Lung (tissue), 12 donors: ENCODE data around the gene ROPN1. TPM values are rescaled to one million over a fixed set of nuclear protein-coding genes. Genes with fewer than 3 reads are reported as not detected.

Experiments used
- ATAC-seq: fragments of 200-7000 bp; cut with Tn5 transposase; one replicate; pipeline ENCODE4 v1.9.1; 2020; ENCODE audit warnings: moderate number of reproducible peaks; ENCODE audit not compliant: insufficient read depth, low FRiP score
- DNase-seq, 3 donors: peaks; one replicate each; pipeline ENCODE4 v3.0.0-alpha.2; 2013 to 2017
- H3K27ac ChIP-seq, 2 donors: one replicate each; pipeline ENCODE4 v1.5.1; 2013; ENCODE audit warnings: mild to moderate bottlenecking in 2 of 2, moderate library complexity in 2 of 2, control low read depth in 1 of 2, inconsistent platforms in 1 of 2, low read depth in 1 of 2, low read length in 1 of 2
- H3K27me3 ChIP-seq, 3 donors: one replicate each; pipeline ENCODE4 v1.5.1; 2013; ENCODE audit warnings: low read length in 2 of 3; ENCODE audit not compliant: control insufficient read depth in 3 of 3, insufficient read depth in 3 of 3
- H3K36me3 ChIP-seq, 4 donors: one replicate each; pipeline ENCODE4 v1.5.1; 2013; ENCODE audit warnings: low read length in 4 of 4, mild to moderate bottlenecking in 1 of 4, moderate library complexity in 1 of 4; ENCODE audit not compliant: control insufficient read depth in 4 of 4, insufficient read depth in 4 of 4
- H3K4me1 ChIP-seq, 5 donors: one replicate each; pipeline ENCODE4 v1.5.1; 2013; ENCODE audit warnings: low read length in 5 of 5, mild to moderate bottlenecking in 2 of 5, moderate library complexity in 1 of 5; ENCODE audit not compliant: control insufficient read depth in 5 of 5, insufficient read depth in 5 of 5
- H3K4me3 ChIP-seq: one replicate; pipeline ENCODE4 v1.5.1; 2013; ENCODE audit warnings: mild to moderate bottlenecking, control low read depth, moderate library complexity
- H3K9ac ChIP-seq, 2 donors: one replicate each; pipeline ENCODE4 v1.5.1; 2013; ENCODE audit warnings: low read length in 2 of 2, control low read depth in 1 of 2; ENCODE audit not compliant: insufficient read depth in 1 of 2
- H3K9me3 ChIP-seq, 4 donors: one replicate each; pipeline ENCODE4 v1.5.1; 2013; ENCODE audit warnings: low read length in 3 of 4, mild to moderate bottlenecking in 1 of 4, moderate library complexity in 1 of 4; ENCODE audit not compliant: control insufficient read depth in 4 of 4, insufficient read depth in 3 of 4
- CTCF ChIP-seq: IDR thresholded peaks from 2 replicates; pipeline ENCODE4 v1.5.1; 2012; ENCODE audit warnings: mild to moderate bottlenecking; ENCODE audit errors: control extremely low read depth, extremely low read depth
- WGBS, 2 donors: extraction: QIAGEN DNeasy Blood & Tissue Kit; methylation state at CpG; one replicate each; pipeline ENCODE4 v1.1.7; 2013; 5-methylcytosine and 5-hydroxymethylcytosine counted together
- polyA plus RNA-seq, 2 donors: library from polyadenylated mRNA; stranded (reverse); fragments of 200-250 nt; gene quantifications; one replicate each; pipeline ENCODE4 v1.2.1, GENCODE V29; 2013
- total RNA-seq, 2 donors: library from RNA; depleted of rRNA in 1 of 2; stranded (reverse); fragments of >200 nt in 1 of 2; gene quantifications; one replicate each; pipeline ENCODE4 v1.2.1, GENCODE V29; 2014 to 2021
- donor health status: control.
- donor health status: control.
- donor health status: Bipolar disorder and iron deficiency.
- donor health status: healthy.
- donor health status: DM: yes; HTN: yes; CAD: no.

Gene ROPN1
- total and polyA plus RNA-seq, 4 donors = not detected

DNA sequence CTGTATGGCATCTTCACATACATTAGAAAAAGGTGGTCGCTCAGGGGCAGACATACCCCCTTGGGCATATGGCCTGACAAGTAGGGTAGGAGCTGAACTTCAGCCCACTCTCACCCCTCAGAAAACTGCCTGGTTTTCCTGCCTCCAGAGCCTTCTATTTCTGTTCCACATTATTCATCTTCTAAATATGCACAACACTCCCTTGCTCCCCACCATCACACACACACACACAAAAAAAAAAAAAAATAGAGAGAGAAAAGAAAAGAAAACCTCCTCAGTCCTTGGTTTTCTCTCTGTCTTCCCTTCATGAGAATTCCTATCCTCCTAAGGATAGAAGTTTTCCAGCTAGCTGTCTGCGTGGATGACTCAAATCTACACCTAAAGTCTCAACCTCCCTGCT is 5.6 kb upstream of the ROPN1 start:
- H3K4me3 ChIP-seq = no peak overlapping the region
- H3K27me3 ChIP-seq = no peaks in the 10 kb centered on the region
- H3K9me3 ChIP-seq = peaks cover 0 to 6% (median 0%) of the 10 kb centered on the region in 4 donors
- H3K9ac ChIP-seq = no peak overlapping the region
- H3K4me1 ChIP-seq = no peaks in the 10 kb centered on the region
- 89 to 100% methylated on average over 2 of the region's 2 CpGs for WGBS, 2 donors
- no peak for TF ChIP-seq CTCF
- H3K27ac ChIP-seq = no peak overlapping the region
- ATAC-seq (no peak), DNase-seq (no peak)
- H3K36me3 ChIP-seq = no peaks in the 10 kb centered on the region

- no peak for DNase-seq
- 86 to 90% methylated on average over 1 of the region's 1 CpG for WGBS, 2 donors
- peaks cover 0 to 6% (median 0%) of the 10 kb centered on the region in 4 donors for H3K9me3 ChIP-seq
- peaks cover 0 to 2% (median 0%) of the 10 kb centered on the region in 3 donors for H3K27me3 ChIP-seq
- no peaks in the 10 kb centered on the region for H3K4me1 ChIP-seq
- no peak overlapping the region for H3K4me3 ChIP-seq
- no peak for TF ChIP-seq CTCF
- ATAC-seq = no peak
- no peak overlapping the region for H3K9ac ChIP-seq
- H3K36me3 ChIP-seq = no peaks in the 10 kb centered on the region
- no peak overlapping the region for H3K27ac ChIP-seq
Measured at GRCh38 chr3:123993818-123994217, 1.9 kb upstream of the ROPN1 start.

GRCh38 chr3:123986427-123986826 is 5.5 kb downstream of the ROPN1 start:
- WGBS, 2 donors = 82 to 94% methylated on average over 3 of the region's 3 CpGs
- no peak for DNase-seq
- no peak for TF ChIP-seq CTCF
- peaks cover 0 to 3% (median 0%) of the 10 kb centered on the region in 3 donors for H3K27me3 ChIP-seq
- H3K4me1 ChIP-seq = no peaks in the 10 kb centered on the region
- H3K27ac ChIP-seq = no peak overlapping the region
- no peak overlapping the region for H3K4me3 ChIP-seq
- no peak overlapping the region for H3K9ac ChIP-seq
- H3K36me3 ChIP-seq = no peaks in the 10 kb centered on the region
- ATAC-seq = no peak
- H3K9me3 ChIP-seq = no peaks in the 10 kb centered on the region

GRCh38 chr3:123984957-123985356 is 7.0 kb downstream of the ROPN1 start:
- H3K27ac ChIP-seq = no peak overlapping the region
- no peak overlapping the region for H3K4me3 ChIP-seq
- DNase-seq (no peak), ATAC-seq (no peak)
- H3K4me1 ChIP-seq = peaks cover 0 to 4% (median 0%) of the 10 kb centered on the region in 5 donors
- no peaks in the 10 kb centered on the region for H3K36me3 ChIP-seq
- H3K27me3 ChIP-seq = peaks cover 0 to 3% (median 0%) of the 10 kb centered on the region in 3 donors
- no peak for TF ChIP-seq CTCF
- no peaks in the 10 kb centered on the region for H3K9me3 ChIP-seq
- 81 to 93% methylated on average over 3 of the region's 3 CpGs for WGBS, 2 donors
- H3K9ac ChIP-seq = no peak overlapping the region
